Endothelial cell of umbilical vein (primary cell): ENCODE data around the gene TTLL11. TPM values are rescaled to one million over a fixed set of nuclear protein-coding genes. Genes with fewer than 3 reads are reported as not detected.
A peak's percentile ranks its signal among the peaks of the same experiment; 100 is the strongest.

Experiments
- BruUV-seq: library from RNA; stranded (reverse); fragments of 400-500 nt; replicated peaks from 2 replicates; lab custom pipeline; 2021; lab: Mats Ljungman, UMichigan
- CTCF ChIA-PET: fragments of 300-600, 350-600 bp; sonication (Branson Sonifier 250); formaldehyde crosslinking; loops from one replicate; lab custom pipeline; 2021; ENCODE audit warnings: antibody characterized with exemption, inconsistent platforms; lab: Charles Lee
- POLR2A ChIA-PET: fragments of 300-600, 350-600 bp; sonication (Branson Sonifier 250); formaldehyde crosslinking; loops from one replicate; lab custom pipeline; 2021; ENCODE audit warnings: antibody characterized with exemption, inconsistent platforms; lab: Charles Lee
- DNase-seq: peaks from one replicate; pipeline ENCODE4 v3.0.0-alpha.2; 2011; ENCODE audit warnings: low read depth, low spot score
- FAIRE-seq: peaks from 2 replicates; lab custom pipeline; 2011; peaks lifted over from hg19 to GRCh38; lab: Jason Lieb, UNC
- H2AFZ ChIP-seq: 2 replicates; pipeline ENCODE4 v1.6.0; 2012; ENCODE audit warnings: low read depth, low read length, control low read depth, inconsistent platforms
- H3K27ac ChIP-seq: 2 replicates; pipeline ENCODE4 v1.5.1; 2011; ENCODE audit warnings: low read depth, mild to moderate bottlenecking, control low read depth, low read length, moderate library complexity; ENCODE audit not compliant: insufficient read depth
- H3K27me3 ChIP-seq, 2 experiments: 2 replicates each; pipeline versions ENCODE4 v1.6.0 to v1.6.1; 2011; ENCODE audit warnings: low read length in 2 of 2, mixed read lengths in 1 of 2; ENCODE audit not compliant: control insufficient read depth in 2 of 2, insufficient read depth in 2 of 2
- H3K36me3 ChIP-seq, 2 experiments: 2 replicates in 1 of 2; 3 replicates in 1 of 2; pipeline ENCODE4 v1.5.1; 2011; ENCODE audit warnings: low read length in 2 of 2, mild to moderate bottlenecking in 1 of 2, moderate library complexity in 1 of 2; ENCODE audit not compliant: control insufficient read depth in 2 of 2, insufficient read depth in 2 of 2; ENCODE audit errors: extremely low read depth in 1 of 2
- H3K4me1 ChIP-seq: 3 replicates; pipeline ENCODE4 v1.5.1; 2011; ENCODE audit warnings: mild to moderate bottlenecking, low read length; ENCODE audit not compliant: control insufficient read depth, insufficient read depth; ENCODE audit errors: extremely low read depth
- H3K4me2 ChIP-seq: 2 replicates; pipeline ENCODE4 v1.6.1; 2011; ENCODE audit warnings: low read length, control low read depth, mixed read lengths; ENCODE audit not compliant: insufficient read depth
- H3K4me3 ChIP-seq, 3 experiments: fragments of 200-600 bp in 1 of 3; sonication (generic), shearing (Covaris generic) in 1 of 3; replicated peaks in 1 of 3; 2 replicates each; pipeline ENCODE4 v1.5.1; 2011 to 2016; ENCODE audit warnings: control low read depth in 3 of 3, low read length in 3 of 3, mild to moderate bottlenecking in 2 of 3, inconsistent platforms in 1 of 3, low read depth in 1 of 3, moderate library complexity in 1 of 3; ENCODE audit not compliant: insufficient read depth in 1 of 3
- H3K79me2 ChIP-seq: 2 replicates; pipeline ENCODE4 v1.6.0; 2012; ENCODE audit warnings: low read length, inconsistent platforms; ENCODE audit not compliant: control insufficient read depth, insufficient read depth
- H3K9ac ChIP-seq: replicated peaks from 2 replicates; pipeline ENCODE3; 2011; ENCODE audit warnings: low read length, control low read depth; ENCODE audit not compliant: insufficient read depth; ENCODE audit errors: extremely low read depth
- H3K9me1 ChIP-seq: replicated peaks from 3 replicates; pipeline ENCODE4 v1.6.0; 2011; ENCODE audit warnings: mild to moderate bottlenecking, low read length; ENCODE audit not compliant: control insufficient read depth, insufficient read depth; ENCODE audit errors: extremely low read depth
- H3K9me3 ChIP-seq: replicated peaks from 2 replicates; pipeline ENCODE4 v1.5.1; 2012; ENCODE audit warnings: low read length, inconsistent platforms; ENCODE audit not compliant: control insufficient read depth, insufficient read depth
- H4K20me1 ChIP-seq: replicated peaks from 2 replicates; pipeline ENCODE3; 2011; ENCODE audit warnings: mild to moderate bottlenecking, low read length; ENCODE audit not compliant: control insufficient read depth, insufficient read depth; ENCODE audit errors: extremely low read depth
- CTCF ChIP-seq, 2 donors: IDR thresholded peaks; 1 replicate in 1 of 2; 2 replicates in 1 of 2; pipeline ENCODE4 v1.5.1; 2011; ENCODE audit warnings: low read length in 2 of 2, mild to moderate bottlenecking in 2 of 2, moderate library complexity in 2 of 2, control low read depth in 1 of 2, inconsistent platforms in 1 of 2, low read depth in 1 of 2; ENCODE audit not compliant: insufficient read depth in 1 of 2; ENCODE audit errors: extremely low read depth in 1 of 2
- FOS ChIP-seq: IDR thresholded peaks from 2 replicates; pipeline ENCODE4 v1.6.1; 2011; ENCODE audit warnings: mild to moderate bottlenecking, low read length, moderate library complexity, borderline replicate concordance; ENCODE audit not compliant: insufficient read depth
- GATA2 ChIP-seq: IDR thresholded peaks from 2 replicates; pipeline ENCODE4 v1.7.0; 2011; ENCODE audit warnings: low read depth, mild to moderate bottlenecking, moderate library complexity, mixed read lengths, low read length; ENCODE audit not compliant: insufficient read length, insufficient read depth
- JUN ChIP-seq: IDR thresholded peaks from 2 replicates; pipeline ENCODE4 v1.6.1; 2011; ENCODE audit warnings: borderline replicate concordance, low read depth; ENCODE audit not compliant: insufficient read length, insufficient read depth
- MAX ChIP-seq: IDR thresholded peaks from 2 replicates; pipeline ENCODE4 v1.6.1; 2011; ENCODE audit not compliant: insufficient read depth, insufficient read length
- MYC ChIP-seq: IDR thresholded peaks from one replicate; pipeline ENCODE4 v1.6.1; 2011; ENCODE audit warnings: mild to moderate bottlenecking, low read depth, low read length
- POLR2AphosphoS5 ChIP-seq: IDR thresholded peaks from 2 replicates; pipeline ENCODE4 v1.6.1; 2012; ENCODE audit warnings: low read depth, mild to moderate bottlenecking, control low read depth, low read length, moderate library complexity; ENCODE audit not compliant: insufficient read depth
- dilution Hi-C: fragments of 300-500 bp; cut with MboI; formaldehyde crosslinking; loops from one replicate; pipeline ENCODE4 v1.15.0; 2019; ENCODE audit warnings: low sequenced_read_pairs; ENCODE audit not compliant: extremely low pct_ligation_motif_present
- intact Hi-C: fragments of 100-400 bp; cut with micrococcal nuclease; formaldehyde crosslinking; loops from one replicate; pipeline ENCODE4 v1.10.0; 2022
- polyA plus RNA-seq, 4 experiments: library from polyadenylated mRNA; depleted of rRNA in 3 of 4; stranded (reverse) in 3 of 4; unstranded in 1 of 4; fragments of >200 nt; gene quantifications; 2 replicates each; pipeline versions ENCODE4 v1.2.1 to v1.2.3, GENCODE V29; 2011 to 2012; ENCODE audit warnings: missing spikeins in 1 of 4
- total RNA-seq: library from RNA; stranded (reverse); gene quantifications from 2 replicates; pipeline ENCODE4 v1.2.3, GENCODE V29; 2021

TTLL11 gene
- total and polyA plus RNA-seq, 2 donors (not counting 3 experiments of a cell fraction or from before 2014, with no cell fraction given): 4.9 to 5.1 TPM

GRCh38 chr9:121889990-121890563 is 203.0 kb downstream of the TTLL11 start:
- CTCF ChIA-PET: no interaction called here
- Histone ChIP-seq H3K9me1 (no peaks in the 10 kb centered on the region), H3K4me3 (no peak overlapping the region), H3K27me3 (no peaks in the 10 kb centered on the region), H4K20me1 (no peaks in the 10 kb centered on the region), H3K36me3 (no peaks in the 10 kb centered on the region), H3K9me3 (no peaks in the 10 kb centered on the region), H3K9ac (no peak overlapping the region), H3K4me2 (no peak overlapping the region), H3K4me1 (peaks cover 5% of the 10 kb centered on the region), H3K79me2 (no peaks in the 10 kb centered on the region), H2AFZ (no peak overlapping the region), H3K27ac (no peak overlapping the region)
- intact Hi-C loops: no loop called here
- BruUV-seq: no TSS peak
- POLR2A ChIA-PET: no interaction called here
- dilution Hi-C loops: no loop called here
- DNase-seq: no peak
- peak; percentile 35 for FAIRE-seq
- TF ChIP-seq CTCF (IDR thresholded peaks at IDR 0.05; ENCODE audit: extremely low read depth in 1 of 2, insufficient read depth in 1 of 2, low read depth in 1 of 2, low read length in 2 of 2): no peak
- TF ChIP-seq MYC: no peak

GRCh38 chr9:121888438-121888775 is 204.7 kb downstream of the TTLL11 start:
- Histone ChIP-seq H3K27me3 (no peaks in the 10 kb centered on the region), H3K4me2 (no peak overlapping the region), H3K9me1 (no peaks in the 10 kb centered on the region), H2AFZ (no peak overlapping the region), H3K4me3 (no peak overlapping the region), H3K79me2 (no peaks in the 10 kb centered on the region), H4K20me1 (no peaks in the 10 kb centered on the region), H3K36me3 (no peaks in the 10 kb centered on the region), H3K9ac (no peak overlapping the region), H3K4me1 (peaks cover 11% of the 10 kb centered on the region), H3K27ac (no peak overlapping the region), H3K9me3 (no peaks in the 10 kb centered on the region)
- BruUV-seq: no TSS peak
- TF ChIP-seq FOS (peak; percentile 25), JUN (no peak), MAX (no peak), CTCF (IDR thresholded peaks at IDR 0.05; ENCODE audit: extremely low read depth in 1 of 2, insufficient read depth in 1 of 2, low read depth in 1 of 2, low read length in 2 of 2) (no peak), POLR2AphosphoS5 (no peak), GATA2 (no peak), MYC (no peak)
- CTCF ChIA-PET: interaction anchor here (1.1 to 1.3 kb wide), 3 partner anchors 10 to 201 kb away, joined by 3 to 4 read pairs (median 3); no protein-coding TSS in a partner anchor
- FAIRE-seq (peak; percentile 33), DNase-seq (no peak)
- POLR2A ChIA-PET: no interaction called here
- dilution Hi-C loops: no loop called here
- intact Hi-C loops: no loop called here
